Endodermal cell (in vitro differentiated cells): ENCODE measurements around the gene CAMSAP1. TPM values are rescaled to one million over a fixed set of nuclear protein-coding genes. Genes with fewer than 3 reads are reported as not detected.

ENCODE experiments used
- DNase-seq: peaks from one replicate; pipeline ENCODE4 v3.0.0-alpha.2; 2017
- H3K27ac ChIP-seq: 2 replicates; pipeline ENCODE4 v1.5.1; 2013; ENCODE audit warnings: mild to moderate bottlenecking, low read depth, low read length, moderate library complexity
- H3K27me3 ChIP-seq: 2 replicates; pipeline ENCODE4 v1.6.1; 2013; ENCODE audit warnings: mild to moderate bottlenecking, low read length, moderate library complexity; ENCODE audit not compliant: insufficient read depth, control insufficient read depth, poor library complexity, severe bottlenecking
- H3K36me3 ChIP-seq: 2 replicates; pipeline ENCODE4 v1.7.0; 2013; ENCODE audit warnings: mild to moderate bottlenecking, low read length, moderate library complexity; ENCODE audit not compliant: control insufficient read depth, insufficient read depth
- H3K4me1 ChIP-seq: one replicate; pipeline ENCODE4 v1.7.0; 2013; ENCODE audit warnings: low read length; ENCODE audit not compliant: control insufficient read depth, insufficient read depth
- H3K4me3 ChIP-seq: 2 replicates; pipeline ENCODE4 v1.5.1; 2013; ENCODE audit warnings: mild to moderate bottlenecking, low read length, moderate library complexity
- H3K9ac ChIP-seq: 2 replicates; pipeline ENCODE4 v1.6.1; 2013; ENCODE audit warnings: mild to moderate bottlenecking, low read length, moderate library complexity; ENCODE audit not compliant: poor library complexity, severe bottlenecking; ENCODE audit errors: extremely low read depth
- H3K9me3 ChIP-seq: 2 replicates; pipeline ENCODE4 v1.6.1; 2013; ENCODE audit warnings: mild to moderate bottlenecking, low read length, moderate library complexity; ENCODE audit not compliant: control insufficient read depth
- H3K27ac Mint-ChIP-seq: 2 replicates; pipeline ENCODE4 v1.8.0; 2020; ENCODE audit warnings: mixed read lengths
- H3K27me3 Mint-ChIP-seq: 2 replicates; pipeline ENCODE4 v1.8.0; 2021; ENCODE audit warnings: mild to moderate bottlenecking, mixed read lengths; ENCODE audit not compliant: insufficient read depth
- H3K36me3 Mint-ChIP-seq: 2 replicates; pipeline ENCODE4 v1.8.0; 2020; ENCODE audit warnings: low read depth, mixed read lengths
- H3K4me1 Mint-ChIP-seq: 2 replicates; pipeline ENCODE4 v1.8.0; 2020; ENCODE audit warnings: mixed read lengths
- H3K4me3 Mint-ChIP-seq: 2 replicates; pipeline ENCODE4 v1.8.0; 2020; ENCODE audit warnings: mild to moderate bottlenecking, moderate library complexity, mixed read lengths
- H3K9me3 Mint-ChIP-seq: 2 replicates; pipeline ENCODE4 v1.8.0; 2020; ENCODE audit warnings: mild to moderate bottlenecking, mixed read lengths
- CTCF ChIP-seq: fragments of 200-600 bp; sonication (generic); conservative IDR thresholded peaks from 2 replicates; pipeline ENCODE4 v1.5.0; 2021; ENCODE audit warnings: antibody characterized with exemption, mild to moderate bottlenecking
- WGBS, 2 experiments: methylation state at CpG; one replicate each; pipeline versions ENCODE4 v1.1.5 to v1.1.7; 2013; ENCODE audit warnings: missing lambda C conversion rate in 2 of 2, mixed read lengths in 1 of 2; ENCODE audit not compliant: insufficient coverage in 1 of 2, insufficient read length in 1 of 2; 5-methylcytosine and 5-hydroxymethylcytosine counted together
- total RNA-seq, 2 donors: library from RNA; stranded (reverse); fragmentation: NEBNext Ultra II Directional in 1 of 2; extraction: Animal tissue kit (Norgen Biotek cat#: 25700) in 1 of 2; gene quantifications; 2 replicates in 1 of 2; 3 replicates in 1 of 2; pipeline ENCODE4 v1.2.1, GENCODE V29; 2021

CAMSAP1 gene
- total RNA-seq, 2 donors from 2014 or later: 40.1 to 43.1 TPM

- peaks cover 71% of the 10 kb centered on the region for H3K36me3 Mint-ChIP-seq
- no peak overlapping the region for H3K27ac Mint-ChIP-seq
- peaks cover 20% of the 10 kb centered on the region for H3K9me3 ChIP-seq
- H3K9ac ChIP-seq: no peak overlapping the region
- H3K27ac ChIP-seq: no peak overlapping the region
- no peak overlapping the region for H3K4me3 Mint-ChIP-seq
- H3K36me3 ChIP-seq: peaks cover 68% of the 10 kb centered on the region
- no peaks in the 10 kb centered on the region for H3K4me1 Mint-ChIP-seq
- 93 to 100% methylated on average over 8 to 12 of the region's 12 CpGs for WGBS, 2 experiments
- TF ChIP-seq CTCF: no peak
- no peaks in the 10 kb centered on the region for H3K4me1 ChIP-seq
- H3K4me3 ChIP-seq: no peak overlapping the region
- no peak for DNase-seq
- no peaks in the 10 kb centered on the region for H3K9me3 Mint-ChIP-seq
- no peaks in the 10 kb centered on the region for H3K27me3 Mint-ChIP-seq
- H3K27me3 ChIP-seq: no peaks in the 10 kb centered on the region
Observed at GRCh38 chr9:135827301-135827700, 80.0 kb downstream of the CAMSAP1 start.

DNA sequence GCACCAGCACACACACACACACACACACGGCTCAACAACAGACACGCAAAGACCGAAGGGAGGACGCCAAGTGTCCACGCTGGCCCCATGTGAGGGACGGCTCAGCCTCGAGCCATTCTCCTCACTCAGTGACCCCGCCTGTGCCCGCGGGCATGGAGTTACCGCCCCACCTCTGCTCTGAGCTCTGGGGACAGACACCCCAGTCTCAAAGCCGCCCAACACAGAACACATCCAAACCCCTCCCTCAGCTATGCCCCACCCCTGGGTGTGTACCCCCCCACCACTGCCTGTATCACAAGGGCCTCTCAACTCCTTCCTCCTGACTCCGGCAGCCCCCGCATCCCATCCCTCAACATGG lies 81.2 kb downstream of the CAMSAP1 start:
- no peak overlapping the region for H3K4me3 ChIP-seq
- H3K27me3 Mint-ChIP-seq: no peaks in the 10 kb centered on the region
- no peak overlapping the region for H3K9ac ChIP-seq
- no peak overlapping the region for H3K4me3 Mint-ChIP-seq
- no peaks in the 10 kb centered on the region for H3K9me3 Mint-ChIP-seq
- H3K36me3 ChIP-seq: peaks cover 75% of the 10 kb centered on the region
- 95 to 100% methylated on average over 2 to 14 of the region's 14 CpGs for WGBS, 2 experiments
- no peak for DNase-seq
- no peaks in the 10 kb centered on the region for H3K4me1 Mint-ChIP-seq
- TF ChIP-seq CTCF: no peak
- peaks cover 20% of the 10 kb centered on the region for H3K9me3 ChIP-seq
- peak overlapping the region; percentile 77 for H3K27ac Mint-ChIP-seq
- no peaks in the 10 kb centered on the region for H3K27me3 ChIP-seq
- H3K27ac ChIP-seq: no peak overlapping the region
- H3K36me3 Mint-ChIP-seq: peaks cover 75% of the 10 kb centered on the region
- no peaks in the 10 kb centered on the region for H3K4me1 ChIP-seq

- Histone ChIP-seq H3K27ac (no peak overlapping the region), H3K27me3 (no peaks in the 10 kb centered on the region), H3K4me1 (no peaks in the 10 kb centered on the region), H3K9me3 (peaks cover 20% of the 10 kb centered on the region), H3K4me3 (no peak overlapping the region), H3K9ac (no peak overlapping the region), H3K36me3 (peaks cover 75% of the 10 kb centered on the region)
- Mint-ChIP-seq H3K27me3 (no peaks in the 10 kb centered on the region), H3K9me3 (no peaks in the 10 kb centered on the region), H3K36me3 (peaks cover 78% of the 10 kb centered on the region), H3K4me3 (no peak overlapping the region), H3K4me1 (no peaks in the 10 kb centered on the region), H3K27ac (peak overlapping the region; percentile 46)
- DNase-seq: no peak
- no peak for TF ChIP-seq CTCF
- WGBS, 2 experiments: 91 to 94% methylated on average over 17 to 25 of the region's 25 CpGs
Observed at GRCh38 chr9:135825435-135826187, 81.7 kb downstream of the CAMSAP1 start.
